NCI-H748 treated with DMSO at 0.1 percent for 48 hours (cell line): ENCODE data around the gene NBPF11.
"Not testable (repeated sequence)": the region's sequence is repeated elsewhere in the genome, so short reads cannot be mapped to it uniquely, and the experiment has no call there.

ENCODE experiments used
- DNase-seq: peaks from one replicate; lab custom pipeline; 2025; lab: John Stamatoyannopoulos, UW

NBPF11 gene

DNA sequence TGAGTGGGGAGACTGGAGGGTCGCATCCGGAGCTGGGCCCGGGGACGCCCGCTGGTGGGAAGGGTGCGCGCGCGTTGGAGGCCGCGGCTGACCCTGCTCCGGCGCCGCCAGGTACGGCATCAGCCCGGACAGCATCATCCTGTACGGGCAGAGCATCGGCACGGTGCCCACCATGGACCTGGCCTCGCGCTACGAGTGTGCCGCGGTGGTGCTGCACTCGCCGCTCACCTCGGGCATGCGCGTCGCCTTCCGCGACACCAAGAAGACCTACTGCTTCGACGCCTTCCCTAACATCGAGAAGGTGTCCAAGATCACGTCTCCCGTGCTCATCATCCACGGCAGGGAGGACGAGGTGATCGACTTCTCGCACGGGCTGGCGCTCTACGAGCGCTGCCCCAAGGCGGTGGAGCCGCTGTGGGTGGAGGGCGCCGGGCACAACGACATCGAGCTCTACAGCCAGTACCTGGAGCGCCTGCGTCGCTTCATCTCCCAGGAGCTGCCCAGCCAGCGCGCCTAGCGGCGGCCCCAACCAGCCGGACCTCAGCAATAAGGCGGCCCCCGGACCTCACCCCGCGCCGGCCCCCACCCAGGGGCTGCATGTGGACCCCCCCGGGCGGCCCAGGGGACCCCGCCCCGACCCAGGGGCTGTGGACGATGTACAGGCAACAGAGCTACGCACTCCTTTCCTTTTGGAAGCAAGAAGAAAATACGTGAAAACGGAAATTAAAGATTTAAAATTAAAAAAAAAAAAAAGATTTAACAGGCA lies 2.8 kb downstream of the NBPF11 start:
- not testable (repeated sequence) for DNase-seq

- not testable (repeated sequence) for DNase-seq
Observed at GRCh38 chr1:148147052-148147838, 4.8 kb downstream of the NBPF11 start.

DNA sequence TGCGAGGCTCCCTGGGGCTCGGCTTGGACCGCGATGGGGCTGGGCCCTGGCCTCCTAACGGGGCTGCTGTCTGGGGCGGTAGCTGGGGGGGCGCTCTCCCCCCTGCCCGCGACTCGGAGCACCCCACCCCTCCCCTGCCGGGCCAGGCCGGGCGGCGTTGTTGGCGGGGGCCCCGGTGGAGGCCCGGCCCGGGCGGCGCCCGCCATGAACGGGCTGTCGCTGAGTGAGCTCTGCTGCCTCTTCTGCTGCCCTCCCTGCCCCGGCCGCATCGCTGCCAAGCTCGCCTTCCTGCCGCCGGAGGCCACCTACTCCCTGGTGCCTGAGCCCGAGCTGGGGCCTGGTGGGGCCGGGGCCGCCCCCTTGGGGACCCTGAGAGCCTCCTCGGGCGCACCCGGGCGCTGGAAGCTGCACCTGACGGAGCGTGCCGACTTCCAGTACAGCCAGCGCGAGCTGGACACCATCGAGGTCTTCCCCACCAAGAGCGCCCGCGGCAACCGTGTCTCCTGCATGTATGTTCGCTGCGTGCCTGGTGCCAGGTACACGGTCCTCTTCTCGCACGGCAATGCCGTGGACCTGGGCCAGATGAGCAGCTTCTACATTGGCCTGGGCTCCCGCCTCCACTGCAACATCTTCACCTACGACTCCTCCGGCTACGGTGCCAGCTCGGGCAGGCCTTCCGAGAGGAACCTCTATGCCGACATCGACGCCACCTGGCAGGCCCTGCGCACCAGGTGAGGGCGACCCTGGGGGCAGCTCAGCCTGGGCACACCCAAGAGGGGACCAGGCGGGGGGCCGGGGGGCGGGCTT lies 5.7 kb downstream of the NBPF11 start:
- not testable (repeated sequence) for DNase-seq

GRCh38 chr1:148143223-148143622 lies 8.9 kb downstream of the NBPF11 start:
- not testable (repeated sequence) for DNase-seq

GRCh38 chr1:148141936-148142335 lies 10.1 kb downstream of the NBPF11 start:
- not testable (repeated sequence) for DNase-seq

DNA sequence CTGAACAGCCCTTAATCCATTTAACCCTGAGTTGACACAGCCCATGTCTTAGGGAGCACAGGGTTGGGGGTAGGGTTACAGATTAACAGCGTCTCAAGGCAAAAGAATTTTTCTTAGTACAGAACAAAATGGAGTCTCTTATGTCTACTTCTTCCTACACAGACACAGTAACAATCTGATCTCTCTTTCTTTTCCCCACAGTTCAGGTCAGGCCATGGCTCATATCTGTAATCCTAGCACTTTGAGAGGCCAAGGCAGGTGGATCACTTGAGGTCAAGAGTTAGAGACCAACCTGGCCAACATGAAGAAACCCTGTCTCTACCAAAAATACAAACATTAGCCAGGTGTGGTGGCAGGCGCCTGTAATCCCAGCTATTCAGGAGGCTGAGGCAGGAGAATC lies 13.5 kb downstream of the NBPF11 start:
- DNase-seq = not testable (repeated sequence)

DNA sequence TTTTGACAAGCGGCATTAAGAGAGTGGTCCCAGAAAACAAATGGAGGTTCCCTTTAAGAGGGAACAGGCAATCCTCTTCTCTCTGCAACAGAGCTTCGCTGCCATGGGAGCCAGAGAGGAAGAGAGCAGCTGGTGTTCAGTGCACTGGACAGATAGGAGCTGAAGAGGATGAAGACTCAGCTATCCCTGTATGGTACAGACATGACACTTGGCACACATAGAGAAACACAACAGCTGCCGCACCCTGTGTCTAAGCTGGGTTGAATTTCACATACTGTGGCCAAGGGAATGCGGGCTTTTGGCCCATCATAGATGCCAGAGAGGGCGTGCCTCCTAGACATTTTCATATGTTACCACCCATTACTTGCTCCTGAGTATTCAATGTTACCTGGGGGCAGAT lies 29.7 kb downstream of the NBPF11 start:
- DNase-seq = not testable (repeated sequence)

- not testable (repeated sequence) for DNase-seq
Observed at GRCh38 chr1:148120395-148120794, 31.7 kb downstream of the NBPF11 start.

DNA sequence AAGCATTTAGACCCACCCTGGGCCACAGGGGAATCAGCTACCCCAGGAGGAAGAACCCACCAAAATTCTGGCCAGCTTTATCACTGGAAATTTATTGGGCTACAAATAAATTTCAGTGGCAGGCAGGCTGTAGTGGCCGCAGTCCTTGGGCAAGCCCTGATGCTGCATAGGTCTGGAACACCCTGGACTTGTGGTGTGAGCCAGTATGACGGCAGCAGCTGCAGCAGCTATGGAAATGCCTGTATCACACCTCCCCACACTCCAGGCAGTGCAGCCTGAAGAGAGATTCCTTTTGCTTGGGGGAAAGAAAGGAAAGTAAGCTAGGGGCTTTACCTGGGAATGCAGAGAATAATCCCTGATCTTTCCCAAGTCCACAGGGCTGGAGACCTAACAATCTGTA lies 56.3 kb downstream of the NBPF11 start:
- not testable (repeated sequence) for DNase-seq

GRCh38 chr1:148086196-148086595 lies 65.9 kb downstream of the NBPF11 start:
- DNase-seq = not testable (repeated sequence)

DNA sequence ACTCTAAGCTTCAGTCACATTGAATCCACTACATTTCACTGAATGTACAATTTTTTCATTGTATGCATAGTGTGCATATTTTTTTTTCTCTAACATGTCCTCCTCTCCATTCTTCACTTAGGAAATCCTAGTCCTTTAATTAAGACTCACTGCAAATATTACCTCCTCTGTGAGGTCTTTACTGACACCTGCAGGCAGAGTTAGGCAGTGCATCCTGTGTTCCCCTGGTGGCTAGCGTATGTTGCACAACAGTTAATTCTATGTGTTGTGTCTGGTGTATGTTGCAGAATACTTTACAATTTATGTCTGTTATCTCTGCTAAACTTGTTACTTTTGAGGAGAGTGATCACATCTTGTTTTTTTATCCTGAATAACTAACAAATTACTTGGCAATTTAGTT lies 70.9 kb downstream of the NBPF11 start:
- DNase-seq = not testable (repeated sequence)

GRCh38 chr1:148078632-148079519 lies 73.2 kb downstream of the NBPF11 start:
- not testable (repeated sequence) for DNase-seq

- not testable (repeated sequence) for DNase-seq
Observed at GRCh38 chr1:148078090-148078489, 74.0 kb downstream of the NBPF11 start.

DNA sequence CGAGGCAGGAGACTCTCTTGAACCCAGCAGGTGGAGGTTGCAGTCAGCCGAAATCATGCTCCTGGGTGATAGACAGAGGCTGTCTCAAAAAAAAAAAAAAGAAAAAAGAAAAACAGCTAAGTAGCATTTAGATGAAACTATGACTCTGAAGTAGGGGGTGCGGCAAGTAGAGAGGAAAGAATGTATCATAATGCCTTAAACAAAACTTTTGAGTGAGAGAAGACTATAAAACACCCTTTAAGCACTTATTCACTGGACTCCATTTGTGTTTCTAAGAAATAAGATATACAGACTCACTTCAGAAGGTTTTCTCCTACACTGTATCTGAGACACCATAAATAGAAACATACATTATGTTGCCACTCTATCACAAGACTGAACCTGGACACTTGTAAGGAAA lies 74.6 kb downstream of the NBPF11 start:
- not testable (repeated sequence) for DNase-seq

GRCh38 chr1:148073392-148073791 lies 78.7 kb downstream of the NBPF11 start:
- DNase-seq = not testable (repeated sequence)

GRCh38 chr1:148068606-148069005 lies 83.5 kb downstream of the NBPF11 start:
- DNase-seq = not testable (repeated sequence)

- DNase-seq = not testable (repeated sequence)
Observed at GRCh38 chr1:148068201-148068600, 83.9 kb downstream of the NBPF11 start.

DNA sequence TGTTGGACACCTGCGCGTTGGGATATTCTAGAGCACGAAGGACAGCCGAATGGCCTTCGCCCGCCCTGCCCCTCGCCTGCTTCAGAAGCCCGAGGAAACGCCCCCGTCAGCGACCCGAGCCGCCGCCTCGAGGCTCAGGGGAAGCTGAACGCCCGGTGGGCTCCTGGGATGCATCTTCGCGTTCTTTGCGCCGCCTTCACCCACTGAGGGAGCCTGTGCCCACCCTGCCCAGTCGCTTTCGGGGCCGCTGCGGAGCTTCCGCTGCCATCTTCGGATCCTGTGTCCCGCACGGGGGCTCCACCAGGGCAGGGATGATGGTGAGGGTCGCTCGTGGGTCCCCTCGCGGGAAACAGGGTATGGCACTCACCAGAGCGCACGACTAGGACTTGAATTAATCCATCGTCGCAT lies 91.8 kb downstream of the NBPF11 start:
- DNase-seq = not testable (repeated sequence)

GRCh38 chr1:148057384-148057783 lies 94.7 kb downstream of the NBPF11 start:
- DNase-seq = not testable (repeated sequence)
